Esophagus muscularis mucosa (tissue), 4 donors: ENCODE data around the gene SIX2. TPM values are rescaled to one million over a fixed set of nuclear protein-coding genes. Genes with fewer than 3 reads are reported as not detected.
A peak's percentile ranks its signal among the peaks of the same experiment; 100 is the strongest.

Experiments used
- DNase-seq: peaks from one replicate; pipeline ENCODE4 v3.0.0-alpha.2; 2017; ENCODE audit errors: extremely low spot score
- H3K27ac ChIP-seq, 4 donors: fragments of 200-600 bp; sonication (generic); replicated peaks in 1 of 4; 1 replicate in 3 of 4; 2 replicates in 1 of 4; pipeline ENCODE4 v1.5.1; 2016 to 2019; ENCODE audit warnings: mild to moderate bottlenecking in 1 of 4
- H3K27me3 ChIP-seq, 4 donors: fragments of 200-600 bp; sonication (generic); one replicate each; pipeline versions ENCODE4 v1.5.1 to v1.6.0; 2016 to 2019
- H3K36me3 ChIP-seq, 4 donors: fragments of 200-600 bp; sonication (generic); one replicate each; pipeline ENCODE4 v1.5.1; 2016 to 2019
- H3K4me1 ChIP-seq, 4 donors: fragments of 200-600 bp; sonication (generic); one replicate each; pipeline ENCODE4 v1.5.1; 2016 to 2019
- H3K4me3 ChIP-seq, 4 donors: fragments of 200-600 bp; sonication (generic); 1 replicate in 2 of 4; 2 replicates in 2 of 4; pipeline ENCODE4 v1.5.1; 2016 to 2019; ENCODE audit warnings: mild to moderate bottlenecking in 4 of 4, moderate library complexity in 1 of 4
- H3K9me3 ChIP-seq, 4 donors: fragments of 200-600 bp; sonication (generic); 1 replicate in 3 of 4; 2 replicates in 1 of 4; pipeline ENCODE4 v1.5.1; 2016 to 2019
- EP300 ChIP-seq: sonication (generic); formaldehyde crosslinking; IDR thresholded peaks from one replicate; pipeline ENCODE4 v1.6.1; 2017; ENCODE audit warnings: antibody characterized with exemption
- POLR2A ChIP-seq: fragments of 450-650 bp; IDR thresholded peaks from one replicate; pipeline ENCODE4 v1.6.1; 2017; ENCODE audit warnings: antibody characterized with exemption, moderate library complexity, mild to moderate bottlenecking, low read depth
- POLR2AphosphoS5 ChIP-seq, 2 donors: sonication (generic); formaldehyde crosslinking; IDR thresholded peaks; one replicate each; pipeline ENCODE4 v1.6.1; 2017; ENCODE audit warnings: antibody characterized with exemption in 2 of 2
- WGBS: methylation state at CpG from one replicate; pipeline ENCODE4 v1.1.5; 2018; 5-methylcytosine and 5-hydroxymethylcytosine counted together
- intact Hi-C: fragments of 100-400 bp; cut with DNase I; formaldehyde crosslinking; loops from one replicate; pipeline ENCODE4 v1.15.1; 2023
- total RNA-seq, 4 donors: library from RNA; depleted of rRNA; stranded (reverse); fragments of >200 nt; gene quantifications; one replicate each; pipeline versions ENCODE4 v1.1.0 to v1.2.1, GENCODE V29; 2016
- TF ChIP-seq, protein P1 (sequence below), 3 experiments: fragments of 200-600 bp in 2 of 3; fragments of 450-650 bp in 1 of 3; sonication (generic) in 2 of 3; IDR thresholded peaks; one replicate each; pipeline ENCODE4 v1.5.1; 2017 to 2019; ENCODE audit warnings: antibody characterized with exemption in 3 of 3, mild to moderate bottlenecking in 2 of 3, moderate library complexity in 1 of 3

Gene SIX2
- 1 to 10 TPM in 3 of 4 donors, under 1 TPM in 1; under 0.01 to 1.9 (median 1.5) TPM for total RNA-seq

DNA sequence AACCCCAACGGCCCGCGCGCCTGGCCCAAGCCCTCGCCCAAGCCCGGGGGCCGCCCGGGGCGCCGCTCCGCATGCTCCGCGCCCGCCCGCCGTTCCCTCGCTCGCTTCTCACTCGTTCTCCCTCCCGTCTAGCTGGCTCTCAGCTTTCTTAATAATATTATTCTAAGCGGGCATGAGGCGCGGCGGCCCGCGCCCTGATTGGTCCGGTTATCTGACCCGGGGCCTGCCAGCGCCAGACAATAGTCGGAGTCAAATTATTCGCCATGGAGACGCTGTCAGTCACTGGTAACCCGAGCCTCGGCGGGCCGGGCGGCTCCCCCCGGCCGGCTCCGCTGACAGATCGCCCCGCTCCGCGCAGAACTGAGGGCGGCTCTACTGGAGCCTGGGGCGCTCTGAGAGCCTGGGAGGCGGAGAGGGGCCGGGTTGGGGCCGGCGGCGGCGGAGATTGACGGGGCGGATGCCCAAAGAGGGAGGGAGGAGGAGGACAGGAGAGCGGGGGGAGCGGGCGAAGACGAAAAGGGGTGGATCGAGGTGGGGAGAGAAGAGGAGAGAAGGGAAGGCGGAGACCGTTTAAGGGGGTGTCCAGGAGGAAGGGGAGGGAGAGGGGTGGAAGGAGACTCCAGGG, at the start of gene SIX2:
Gene SIX2 (minus strand): TSS at position 150 of the 625 bp plus-strand sequence. CDS start 342 bp downstream, outside the sequence.
- TF ChIP-seq EP300: no peak
- TF ChIP-seq, protein P1, sequence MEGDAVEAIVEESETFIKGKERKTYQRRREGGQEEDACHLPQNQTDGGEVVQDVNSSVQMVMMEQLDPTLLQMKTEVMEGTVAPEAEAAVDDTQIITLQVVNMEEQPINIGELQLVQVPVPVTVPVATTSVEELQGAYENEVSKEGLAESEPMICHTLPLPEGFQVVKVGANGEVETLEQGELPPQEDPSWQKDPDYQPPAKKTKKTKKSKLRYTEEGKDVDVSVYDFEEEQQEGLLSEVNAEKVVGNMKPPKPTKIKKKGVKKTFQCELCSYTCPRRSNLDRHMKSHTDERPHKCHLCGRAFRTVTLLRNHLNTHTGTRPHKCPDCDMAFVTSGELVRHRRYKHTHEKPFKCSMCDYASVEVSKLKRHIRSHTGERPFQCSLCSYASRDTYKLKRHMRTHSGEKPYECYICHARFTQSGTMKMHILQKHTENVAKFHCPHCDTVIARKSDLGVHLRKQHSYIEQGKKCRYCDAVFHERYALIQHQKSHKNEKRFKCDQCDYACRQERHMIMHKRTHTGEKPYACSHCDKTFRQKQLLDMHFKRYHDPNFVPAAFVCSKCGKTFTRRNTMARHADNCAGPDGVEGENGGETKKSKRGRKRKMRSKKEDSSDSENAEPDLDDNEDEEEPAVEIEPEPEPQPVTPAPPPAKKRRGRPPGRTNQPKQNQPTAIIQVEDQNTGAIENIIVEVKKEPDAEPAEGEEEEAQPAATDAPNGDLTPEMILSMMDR (IDR thresholded peaks at IDR 0.05): no peak
- peak; percentile 15 to 52 for TF ChIP-seq POLR2AphosphoS5 (IDR thresholded peaks at IDR 0.05)
- no peak for TF ChIP-seq POLR2A
- Histone ChIP-seq H3K27ac (peak within 1 kb of the TSS; percentile 53 to 72 (median 57)), H3K4me1 (peaks cover 40 to 72% (median 67%) of the 10 kb centered on the region in 4 donors), H3K9me3 (no peaks in the 10 kb centered on the region), H3K4me3 (peak within 1 kb of the TSS; percentile 53 to 65 (median 56)), H3K27me3 (peaks cover 17 to 100% (median 71%) of the 10 kb centered on the region in 4 donors), H3K36me3 (no peaks in the 10 kb centered on the region)
- DNase-seq: peak; percentile 94
- 1% methylated on average over 30 of the region's 61 CpGs for WGBS
- intact Hi-C loops: no loop called here

DNA sequence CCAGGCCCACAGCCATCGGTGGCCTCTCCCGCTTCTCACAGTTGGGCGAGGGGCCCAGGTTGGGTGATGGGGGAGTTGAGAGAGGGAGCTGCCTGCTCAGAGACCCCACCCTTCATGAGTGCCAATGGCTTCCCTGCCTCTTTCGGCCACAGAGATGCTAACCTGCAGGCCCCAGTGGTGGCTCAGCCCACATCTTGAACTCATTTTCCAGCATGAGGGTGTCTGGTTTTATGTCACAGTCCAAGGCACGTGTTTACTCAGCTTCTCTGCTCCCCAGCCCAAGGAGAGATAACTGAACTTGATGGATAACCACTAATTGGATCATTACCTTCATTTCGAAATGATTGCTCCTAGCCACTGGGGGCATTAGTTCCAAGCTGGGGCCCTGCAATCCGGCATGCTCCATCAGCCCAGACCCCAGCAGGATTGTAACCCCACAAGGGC, 45.9 kb upstream of the SIX2 start:
- Histone ChIP-seq H3K4me1 (no peaks in the 10 kb centered on the region), H3K36me3 (no peaks in the 10 kb centered on the region), H3K4me3 (no peak overlapping the region), H3K27ac (no peak overlapping the region), H3K27me3 (no peaks in the 10 kb centered on the region), H3K9me3 (no peaks in the 10 kb centered on the region)
- intact Hi-C loops: no loop called here
- TF ChIP-seq, protein P1 (IDR thresholded peaks at IDR 0.05): no peak
- TF ChIP-seq EP300 (no peak), POLR2AphosphoS5 (IDR thresholded peaks at IDR 0.05) (no peak), POLR2A (no peak)
- DNase-seq: no peak
- 67% methylated on average over 6 of the region's 7 CpGs for WGBS

DNA sequence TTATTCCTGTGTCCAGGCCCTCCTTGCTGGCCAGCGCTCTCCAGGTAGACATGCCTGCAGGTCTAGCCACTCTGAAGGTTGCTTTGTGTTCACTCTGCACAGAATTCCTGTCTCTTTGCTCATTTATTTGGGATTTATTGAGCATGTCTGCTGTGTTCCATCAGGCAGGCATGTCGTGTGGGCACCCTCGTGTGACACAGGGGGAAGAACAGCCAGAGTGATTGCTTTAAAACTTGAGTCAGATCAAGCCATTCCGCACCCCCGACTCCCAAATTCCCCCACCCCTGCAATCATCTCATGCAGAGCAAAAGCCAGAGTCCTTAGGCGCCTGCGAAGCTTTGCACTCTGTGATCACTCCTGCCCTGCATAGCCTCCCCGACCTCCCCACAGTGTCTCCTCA, 44.7 kb upstream of the SIX2 start:
- Histone ChIP-seq H3K36me3 (no peaks in the 10 kb centered on the region), H3K4me3 (no peak overlapping the region), H3K9me3 (no peaks in the 10 kb centered on the region), H3K4me1 (no peaks in the 10 kb centered on the region), H3K27me3 (no peaks in the 10 kb centered on the region), H3K27ac (no peak overlapping the region)
- intact Hi-C loops: no loop called here
- TF ChIP-seq POLR2A (no peak), EP300 (no peak), POLR2AphosphoS5 (IDR thresholded peaks at IDR 0.05) (no peak)
- TF ChIP-seq, protein P1 (IDR thresholded peaks at IDR 0.05): no peak
- no peak for DNase-seq
- 83% methylated on average over 8 of the region's 8 CpGs for WGBS

DNA sequence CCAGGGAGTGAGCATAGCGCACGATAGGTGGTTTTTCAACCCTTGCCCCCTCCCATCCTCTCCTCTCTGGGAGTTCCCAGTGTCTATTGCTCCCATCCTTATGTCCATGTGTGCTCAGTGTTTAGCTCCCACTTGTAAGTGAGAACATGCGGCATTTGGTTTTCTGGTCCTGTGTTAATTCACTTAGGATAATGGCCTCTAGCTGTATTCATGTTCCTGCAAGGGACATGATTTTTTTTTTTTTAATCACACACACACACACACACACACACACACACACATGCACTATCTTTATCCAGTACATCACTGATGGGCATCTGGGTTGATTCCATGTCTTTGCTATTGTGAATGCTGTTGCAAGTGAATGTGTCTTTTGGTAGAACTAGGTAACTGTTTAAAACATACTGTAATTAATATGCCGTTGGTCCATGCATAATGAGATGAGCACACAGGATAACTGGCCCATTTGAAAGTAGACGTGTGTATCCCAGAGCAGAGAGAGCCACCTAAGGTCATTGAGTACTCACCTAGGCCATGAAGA, 43.2 kb upstream of the SIX2 start:
- no peak for TF ChIP-seq EP300
- TF ChIP-seq, protein P1 (IDR thresholded peaks at IDR 0.05): no peak
- TF ChIP-seq POLR2A: no peak
- no peak for TF ChIP-seq POLR2AphosphoS5 (IDR thresholded peaks at IDR 0.05)

More for the DNA sequence above, 43.2 kb upstream of the SIX2 start:
- no peak overlapping the region for H3K4me3 ChIP-seq
- no peaks in the 10 kb centered on the region for H3K27me3 ChIP-seq
- whole genome bisulfite sequencing: 91% methylated on average over 5 of the region's 5 CpGs
- H3K9me3 ChIP-seq: no peaks in the 10 kb centered on the region
- no peak overlapping the region for H3K27ac ChIP-seq
- H3K36me3 ChIP-seq: no peaks in the 10 kb centered on the region
- no peak for DNase-seq
- intact Hi-C loops: no loop called here
- no peaks in the 10 kb centered on the region for H3K4me1 ChIP-seq
